CD4-positive, alpha-beta T cell (primary cell): ENCODE measurements around the gene GABRB3. TPM values are rescaled to one million over a fixed set of nuclear protein-coding genes. Genes with fewer than 3 reads are reported as not detected.

Experiments
- ATAC-seq: fragments of 200-7000 bp; cut with Tn5 transposase; one replicate; pipeline ENCODE4 v1.10.0; 2022; ENCODE audit warnings: mild to moderate bottlenecking; ENCODE audit not compliant: poor library complexity
- CTCF ChIA-PET: fragments of 350-600 bp; sonication (Branson Sonifier 250); formaldehyde crosslinking; loops from one replicate; lab custom pipeline; 2021; ENCODE audit warnings: antibody characterized with exemption, inconsistent platforms; lab: Charles Lee
- POLR2A ChIA-PET: fragments of 350-600 bp; sonication (Branson Sonifier 250); formaldehyde crosslinking; loops from one replicate; lab custom pipeline; 2021; ENCODE audit warnings: antibody characterized with exemption, inconsistent platforms; lab: Charles Lee
- DNase-seq, 14 experiments: peaks; one replicate each; pipeline ENCODE4 v3.0.0-alpha.2; 2013 to 2020; ENCODE audit warnings: mixed read lengths in 2 of 14
- H3K27ac ChIP-seq, 2 donors: one replicate each; pipeline versions ENCODE4 v1.5.1 to v1.7.0; 2013; ENCODE audit warnings: low read length in 2 of 2, low read depth in 1 of 2, mild to moderate bottlenecking in 1 of 2
- H3K27me3 ChIP-seq, 2 experiments: 1 replicate in 1 of 2; 2 replicates in 1 of 2; pipeline versions ENCODE4 v1.6.1 to v1.7.0; 2013; ENCODE audit warnings: low read length in 2 of 2, control low read depth in 1 of 2, mild to moderate bottlenecking in 1 of 2, moderate library complexity in 1 of 2; ENCODE audit not compliant: insufficient read depth in 2 of 2, control insufficient read depth in 1 of 2
- H3K36me3 ChIP-seq: one replicate; pipeline ENCODE4 v1.6.1; 2013; ENCODE audit warnings: low read length, control low read depth; ENCODE audit not compliant: insufficient read depth
- H3K4me1 ChIP-seq: one replicate; pipeline ENCODE4 v1.6.1; 2013; ENCODE audit warnings: low read length, control low read depth; ENCODE audit not compliant: insufficient read depth
- H3K4me3 ChIP-seq: one replicate; pipeline ENCODE4 v1.5.1; 2013; ENCODE audit warnings: mild to moderate bottlenecking, low read length, moderate library complexity
- H3K9me3 ChIP-seq, 2 experiments: 1 replicate in 1 of 2; 2 replicates in 1 of 2; pipeline versions ENCODE4 v1.6.1 to v1.7.0; 2013; ENCODE audit warnings: low read length in 2 of 2, mild to moderate bottlenecking in 2 of 2, control low read depth in 1 of 2, moderate library complexity in 1 of 2; ENCODE audit not compliant: control insufficient read depth in 1 of 2, insufficient read depth in 1 of 2
- H3K27ac Mint-ChIP-seq: one replicate; pipeline ENCODE4 v1.8.0; 2020; ENCODE audit warnings: mixed read lengths
- H3K27me3 Mint-ChIP-seq: one replicate; pipeline ENCODE4 v1.8.0; 2021; ENCODE audit warnings: mixed read lengths
- H3K36me3 Mint-ChIP-seq: one replicate; pipeline ENCODE4 v1.8.0; 2021; ENCODE audit warnings: low read depth, mixed read lengths
- H3K4me1 Mint-ChIP-seq: one replicate; pipeline ENCODE4 v1.8.0; 2021; ENCODE audit warnings: low read depth, mixed read lengths
- H3K4me3 Mint-ChIP-seq: one replicate; pipeline ENCODE4 v1.8.0; 2020; ENCODE audit warnings: mild to moderate bottlenecking, mixed read lengths
- H3K9me3 Mint-ChIP-seq: one replicate; pipeline ENCODE4 v1.8.0; 2020; ENCODE audit warnings: mixed read lengths
- CTCF ChIP-seq: fragments of 200-600 bp; IDR thresholded peaks from one replicate; pipeline ENCODE4 v1.8.0; 2022; ENCODE audit warnings: antibody characterized with exemption, mild to moderate bottlenecking
- intact Hi-C, 2 experiments: fragments of 100-400 bp; cut with DNase I in 1 of 2; cut with micrococcal nuclease in 1 of 2; formaldehyde crosslinking; loops; one replicate each; pipeline versions ENCODE4 v1.15.1 to v1.9.0; 2023 to 2025; cut with DNase I, micrococcal nuclease
- total RNA-seq, 174 experiments: library from RNA in 2 of 174; stranded (reverse) in 2 of 174; gene quantifications; one replicate each; pipeline ENCODE4 v1.2.3 and lab custom pipeline; 2021 to 2026

GABRB3 gene
- total RNA-seq, 2 experiments from 2014 or later, result not detected

DNA sequence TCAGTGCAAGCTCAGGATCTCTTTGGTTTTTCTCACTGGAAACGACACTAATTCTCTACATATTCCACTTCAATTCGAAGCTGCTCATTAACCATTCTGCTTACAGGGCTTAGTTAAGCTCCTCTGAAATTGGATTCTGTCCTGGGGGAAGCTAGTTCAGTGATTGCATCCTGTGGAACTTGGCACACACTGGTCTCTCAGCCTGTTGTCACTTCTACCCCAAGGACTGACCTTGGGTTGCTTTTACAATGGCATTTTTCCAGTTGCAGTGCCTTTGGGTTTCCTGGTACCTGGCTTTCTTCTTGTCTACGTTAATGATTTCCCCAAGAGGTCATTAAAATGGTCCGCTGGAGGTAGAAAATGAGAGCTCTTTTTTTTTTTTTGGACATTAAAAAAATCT lies 33.3 kb upstream of the GABRB3 start:
- Mint-ChIP-seq H3K4me3 (no peak overlapping the region), H3K27ac (no peak overlapping the region), H3K27me3 (no peaks in the 10 kb centered on the region), H3K36me3 (no peaks in the 10 kb centered on the region), H3K4me1 (no peaks in the 10 kb centered on the region), H3K9me3 (peaks cover 8% of the 10 kb centered on the region)
- ATAC-seq, result no peak
- intact Hi-C loops, result no loop called here
- Histone ChIP-seq H3K27me3 (no peaks in the 10 kb centered on the region), H3K36me3 (no peaks in the 10 kb centered on the region), H3K27ac (no peak overlapping the region), H3K4me1 (no peaks in the 10 kb centered on the region), H3K4me3 (no peak overlapping the region), H3K9me3 (peaks cover 0 to 16% of the 10 kb centered on the region in 2 experiments)
- ChIA-PET CTCF (no interaction called here), POLR2A (no interaction called here)
- no peak for TF ChIP-seq CTCF
- no peak for DNase-seq

DNA sequence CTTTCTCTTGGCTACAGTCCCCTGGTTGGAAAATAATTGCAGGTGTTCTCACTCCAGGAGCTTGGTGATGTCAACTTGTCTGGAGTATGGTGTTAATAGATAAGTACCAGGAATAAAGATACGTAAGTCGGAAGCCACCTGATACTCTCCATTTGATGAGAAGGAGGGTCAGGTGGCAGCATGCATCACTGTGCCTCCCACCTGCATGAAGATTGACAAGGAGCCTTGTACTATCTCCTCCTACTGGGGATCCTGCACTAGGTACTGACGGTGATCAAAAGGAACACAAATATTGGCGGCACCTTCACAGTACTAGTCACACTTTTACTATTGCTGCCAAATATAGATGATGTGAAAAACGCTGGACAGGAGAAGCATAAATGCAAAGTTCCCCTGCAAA lies 32.6 kb upstream of the GABRB3 start:
- peaks cover 4% of the 10 kb centered on the region for H3K9me3 Mint-ChIP-seq
- H3K36me3 Mint-ChIP-seq, result no peaks in the 10 kb centered on the region
- no peaks in the 10 kb centered on the region for H3K4me1 Mint-ChIP-seq
- intact Hi-C loops, result no loop called here
- peaks cover 0 to 16% of the 10 kb centered on the region in 2 experiments for H3K9me3 ChIP-seq
- POLR2A ChIA-PET, result no interaction called here
- H3K27ac ChIP-seq, result no peak overlapping the region
- CTCF ChIA-PET, result no interaction called here
- no peak overlapping the region for H3K4me3 Mint-ChIP-seq
- H3K27me3 Mint-ChIP-seq, result no peaks in the 10 kb centered on the region
- ATAC-seq (no peak), DNase-seq (no peak)
- no peaks in the 10 kb centered on the region for H3K36me3 ChIP-seq
- TF ChIP-seq CTCF, result no peak
- H3K27ac Mint-ChIP-seq, result no peak overlapping the region
- no peaks in the 10 kb centered on the region for H3K27me3 ChIP-seq
- H3K4me1 ChIP-seq, result no peaks in the 10 kb centered on the region
- H3K4me3 ChIP-seq, result no peak overlapping the region

- H3K36me3 ChIP-seq, result no peaks in the 10 kb centered on the region
- CTCF ChIA-PET, result interaction anchor here (1.3 kb wide), 1 partner anchor 11 kb away, joined by 3 read pairs; no protein-coding TSS in a partner anchor
- Mint-ChIP-seq H3K27ac (no peak overlapping the region), H3K4me3 (no peak overlapping the region), H3K36me3 (no peaks in the 10 kb centered on the region), H3K4me1 (no peaks in the 10 kb centered on the region), H3K27me3 (no peaks in the 10 kb centered on the region), H3K9me3 (no peaks in the 10 kb centered on the region)
- no peaks in the 10 kb centered on the region for H3K4me1 ChIP-seq
- POLR2A ChIA-PET, result no interaction called here
- TF ChIP-seq CTCF, result no peak
- H3K27me3 ChIP-seq, result no peaks in the 10 kb centered on the region
- ATAC-seq (no peak), DNase-seq (no peak)
- intact Hi-C loops, result no loop called here
- no peak overlapping the region for H3K27ac ChIP-seq
- H3K4me3 ChIP-seq, result no peak overlapping the region
- peaks cover 0 to 20% of the 10 kb centered on the region in 2 experiments for H3K9me3 ChIP-seq
Observed at GRCh38 chr15:26804063-26804804, 31.4 kb upstream of the GABRB3 start.
